Effector memory CD4-positive, alpha-beta T cell (primary cell): Measurements from ENCODE around the gene OTULIN.

Experiments
- DNase-seq, 3 donors: peaks; one replicate each; pipeline ENCODE4 v3.0.0-alpha.2; 2020
- H3K27ac ChIP-seq: 2 replicates; pipeline ENCODE4 v1.7.0; 2013; ENCODE audit warnings: mild to moderate bottlenecking, low read length, moderate library complexity; ENCODE audit not compliant: insufficient read depth, poor library complexity, severe bottlenecking
- H3K27me3 ChIP-seq: replicated peaks from 2 replicates; pipeline ENCODE4 v1.7.0; 2013; ENCODE audit warnings: mild to moderate bottlenecking, low read length; ENCODE audit not compliant: insufficient read depth, control insufficient read depth, poor library complexity, severe bottlenecking
- H3K36me3 ChIP-seq: 2 replicates; pipeline ENCODE4 v1.7.0; 2013; ENCODE audit warnings: mild to moderate bottlenecking, low read length, moderate library complexity; ENCODE audit not compliant: control insufficient read depth, insufficient read depth
- H3K4me1 ChIP-seq: 2 replicates; pipeline ENCODE4 v1.7.0; 2013; ENCODE audit warnings: low read length, mild to moderate bottlenecking; ENCODE audit not compliant: control insufficient read depth, insufficient read depth, poor library complexity, severe bottlenecking
- H3K4me3 ChIP-seq: 2 replicates; pipeline ENCODE4 v1.7.0; 2013; ENCODE audit warnings: low read length, low read depth, mild to moderate bottlenecking; ENCODE audit not compliant: insufficient read depth, poor library complexity, severe bottlenecking
- H3K9me3 ChIP-seq: 2 replicates; pipeline ENCODE4 v1.7.0; 2013; ENCODE audit warnings: mild to moderate bottlenecking, low read length, moderate library complexity; ENCODE audit not compliant: control insufficient read depth

The OTULIN gene

GRCh38 chr5:14738050-14738449 lies 73.5 kb downstream of the OTULIN start:
- Histone ChIP-seq H3K4me1 (no peaks in the 10 kb centered on the region), H3K36me3 (peaks cover 41% of the 10 kb centered on the region), H3K9me3 (no peaks in the 10 kb centered on the region), H3K27ac (no peak overlapping the region), H3K27me3 (no peaks in the 10 kb centered on the region), H3K4me3 (no peak overlapping the region)
- no peak for DNase-seq

DNA sequence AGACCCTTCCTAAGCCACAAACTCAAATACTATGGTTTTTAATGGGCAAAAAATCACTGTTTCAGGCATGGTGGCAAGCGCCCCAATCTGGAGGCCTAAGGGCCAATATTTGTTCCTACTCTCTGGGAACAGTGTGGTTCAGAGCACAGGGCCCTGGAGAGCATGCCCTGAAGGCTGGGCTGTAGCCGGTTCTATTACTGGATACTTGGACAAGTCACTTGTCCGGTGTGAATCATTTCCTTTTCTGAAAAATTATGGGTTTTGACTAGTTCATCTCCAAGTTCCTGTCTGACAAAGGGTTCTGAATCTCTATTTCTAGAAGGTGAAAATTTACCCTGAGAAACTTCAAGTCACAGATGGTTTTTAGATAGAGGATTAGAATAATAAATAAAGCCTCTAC lies 75.0 kb downstream of the OTULIN start:
- Histone ChIP-seq H3K36me3 (peaks cover 45% of the 10 kb centered on the region), H3K27me3 (no peaks in the 10 kb centered on the region), H3K9me3 (no peaks in the 10 kb centered on the region), H3K4me3 (no peak overlapping the region), H3K27ac (no peak overlapping the region), H3K4me1 (no peaks in the 10 kb centered on the region)
- DNase-seq: no peak

GRCh38 chr5:14739981-14740380 lies 75.5 kb downstream of the OTULIN start:
- H3K4me1 ChIP-seq: no peaks in the 10 kb centered on the region
- H3K4me3 ChIP-seq: no peak overlapping the region
- DNase-seq: no peak
- H3K27me3 ChIP-seq: no peaks in the 10 kb centered on the region
- peaks cover 47% of the 10 kb centered on the region for H3K36me3 ChIP-seq
- H3K9me3 ChIP-seq: no peaks in the 10 kb centered on the region
- H3K27ac ChIP-seq: no peak overlapping the region

DNA sequence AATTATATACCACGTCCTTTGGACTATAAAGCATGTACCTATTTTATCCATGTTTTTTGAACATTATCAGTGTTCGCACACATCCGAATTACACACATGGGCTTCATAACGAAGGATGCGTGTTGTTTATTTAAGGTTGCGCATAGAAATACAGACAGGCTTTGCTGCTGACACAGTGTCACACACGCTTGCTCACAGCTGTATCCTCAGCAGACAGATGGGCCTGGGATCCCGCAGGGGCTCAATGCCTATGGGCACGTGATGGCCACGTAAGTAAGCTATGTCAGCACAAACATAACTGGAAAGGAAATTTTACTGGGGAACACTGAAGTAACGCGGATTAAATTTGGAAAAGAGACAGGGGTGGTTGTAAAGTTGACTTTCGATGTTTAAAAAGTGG lies 76.6 kb downstream of the OTULIN start:
- no peaks in the 10 kb centered on the region for H3K9me3 ChIP-seq
- peaks cover 49% of the 10 kb centered on the region for H3K36me3 ChIP-seq
- no peak overlapping the region for H3K4me3 ChIP-seq
- H3K4me1 ChIP-seq: no peaks in the 10 kb centered on the region
- DNase-seq: no peak
- no peaks in the 10 kb centered on the region for H3K27me3 ChIP-seq
- no peak overlapping the region for H3K27ac ChIP-seq

GRCh38 chr5:14741801-14742440 lies 77.4 kb downstream of the OTULIN start:
- Histone ChIP-seq H3K4me3 (no peak overlapping the region), H3K27me3 (no peaks in the 10 kb centered on the region), H3K36me3 (peaks cover 54% of the 10 kb centered on the region), H3K27ac (no peak overlapping the region), H3K9me3 (no peaks in the 10 kb centered on the region), H3K4me1 (no peaks in the 10 kb centered on the region)
- no peak for DNase-seq

DNA sequence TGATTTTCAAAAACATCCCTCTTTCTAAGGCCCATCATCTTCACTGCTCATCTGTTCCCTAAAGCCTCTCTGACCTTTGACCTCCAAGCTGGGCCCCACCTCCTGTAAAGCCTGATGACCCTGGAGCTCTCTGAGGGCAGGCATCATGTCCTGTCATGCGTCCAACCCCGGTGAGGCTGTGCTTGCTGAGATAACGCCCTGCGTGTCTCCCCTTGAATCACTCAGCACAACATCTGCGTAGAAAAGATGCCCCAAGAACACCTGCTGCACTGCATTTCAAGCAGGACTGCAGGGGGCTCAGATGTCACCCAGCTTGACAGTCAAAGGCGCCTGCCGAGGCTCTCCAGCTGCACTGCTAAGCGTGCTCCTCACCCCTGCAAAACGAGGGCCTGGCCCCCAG lies 78.0 kb downstream of the OTULIN start:
- no peak for DNase-seq
- H3K27me3 ChIP-seq: no peaks in the 10 kb centered on the region
- H3K36me3 ChIP-seq: peaks cover 55% of the 10 kb centered on the region
- no peaks in the 10 kb centered on the region for H3K4me1 ChIP-seq
- H3K27ac ChIP-seq: no peak overlapping the region
- H3K9me3 ChIP-seq: no peaks in the 10 kb centered on the region
- H3K4me3 ChIP-seq: no peak overlapping the region

DNA sequence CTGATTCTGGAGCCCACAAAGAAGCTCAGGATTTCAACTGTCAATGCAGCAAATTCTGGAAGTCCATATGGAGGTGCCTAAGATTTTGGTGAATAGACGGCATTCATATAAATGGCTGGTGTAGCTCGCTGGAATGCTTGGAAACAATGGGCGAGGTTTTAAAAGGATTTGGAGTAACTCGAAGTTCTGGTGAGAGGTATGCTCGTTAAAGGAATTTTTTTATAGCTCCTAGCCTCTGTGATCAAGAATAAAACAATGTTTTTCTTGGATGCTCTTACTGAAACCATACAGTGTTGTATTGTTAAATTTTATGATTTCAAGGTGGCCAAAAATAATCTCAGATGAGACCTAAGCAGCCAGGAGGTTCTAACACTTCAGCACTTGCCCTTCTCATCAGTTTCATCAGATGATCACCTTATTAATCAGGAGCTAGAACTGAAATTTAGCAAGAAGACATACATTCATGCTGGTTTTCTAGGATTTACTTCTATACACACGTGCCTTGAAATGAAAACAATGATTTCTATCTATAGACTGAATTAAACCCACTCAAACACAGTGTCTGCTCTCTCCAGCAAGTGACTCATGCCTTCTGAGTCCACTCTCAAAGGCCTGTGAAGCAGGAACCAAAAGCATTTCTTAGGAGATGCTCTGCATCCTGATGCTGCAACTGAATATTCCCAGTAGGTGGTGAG lies 79.2 kb downstream of the OTULIN start:
- no peaks in the 10 kb centered on the region for H3K4me1 ChIP-seq
- H3K4me3 ChIP-seq: no peak overlapping the region
- DNase-seq: no peak
- H3K9me3 ChIP-seq: no peaks in the 10 kb centered on the region
- no peaks in the 10 kb centered on the region for H3K27me3 ChIP-seq
- H3K36me3 ChIP-seq: peaks cover 58% of the 10 kb centered on the region
- H3K27ac ChIP-seq: no peak overlapping the region

DNA sequence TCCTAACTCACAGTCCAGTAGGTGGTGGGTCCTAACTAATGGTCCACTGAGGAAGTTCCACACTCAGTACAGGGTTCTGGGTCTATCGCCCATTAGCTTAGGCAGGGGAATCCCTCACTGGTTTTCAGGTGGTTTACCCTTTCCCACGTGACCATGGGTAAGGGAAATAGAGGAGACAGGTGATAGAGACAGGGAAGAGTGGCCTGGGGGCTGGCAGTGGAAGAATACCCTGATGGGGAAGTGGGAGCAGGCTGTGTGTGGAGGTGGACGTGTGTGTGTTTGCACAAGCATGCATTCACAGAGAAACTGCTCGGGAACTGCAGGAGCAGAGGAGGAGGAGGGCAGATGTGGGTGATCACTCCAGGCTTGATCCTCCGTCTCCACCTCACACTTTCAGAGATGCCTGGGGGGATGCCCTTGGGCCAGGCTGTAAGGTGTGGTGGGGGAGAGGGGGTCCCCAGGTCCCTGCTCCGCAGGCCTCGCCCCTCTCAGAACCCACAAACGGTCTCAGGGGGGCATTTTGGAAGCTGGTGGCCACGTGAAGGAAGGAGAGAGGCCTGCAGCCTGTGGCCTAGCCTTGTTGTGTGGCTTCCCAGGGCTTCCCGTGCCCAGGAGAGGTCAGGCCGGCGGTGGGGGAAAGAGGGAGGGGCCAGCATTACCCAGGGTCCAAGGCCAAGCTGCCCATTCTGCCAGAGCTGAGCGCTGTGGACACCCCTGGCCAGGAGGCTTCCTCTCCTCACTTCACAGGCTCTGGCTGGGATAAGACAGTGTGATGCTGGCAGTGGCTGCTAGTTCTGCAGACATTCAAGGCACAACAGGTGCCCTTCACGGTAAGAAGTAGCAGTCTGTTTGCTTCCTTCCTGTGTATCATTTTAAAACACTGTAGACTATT lies 80.0 kb downstream of the OTULIN start:
- H3K27me3 ChIP-seq: no peaks in the 10 kb centered on the region
- no peak overlapping the region for H3K4me3 ChIP-seq
- H3K36me3 ChIP-seq: peaks cover 65% of the 10 kb centered on the region
- H3K9me3 ChIP-seq: no peaks in the 10 kb centered on the region
- no peak for DNase-seq
- H3K4me1 ChIP-seq: no peaks in the 10 kb centered on the region
- H3K27ac ChIP-seq: no peak overlapping the region

GRCh38 chr5:14745188-14745563 lies 80.7 kb downstream of the OTULIN start:
- peaks cover 66% of the 10 kb centered on the region for H3K36me3 ChIP-seq
- DNase-seq: no peak
- H3K4me3 ChIP-seq: no peak overlapping the region
- no peak overlapping the region for H3K27ac ChIP-seq
- no peaks in the 10 kb centered on the region for H3K9me3 ChIP-seq
- no peaks in the 10 kb centered on the region for H3K4me1 ChIP-seq
- H3K27me3 ChIP-seq: no peaks in the 10 kb centered on the region

GRCh38 chr5:14745753-14746152 lies 81.2 kb downstream of the OTULIN start:
- Histone ChIP-seq H3K27ac (no peak overlapping the region), H3K27me3 (no peaks in the 10 kb centered on the region), H3K4me3 (no peak overlapping the region), H3K4me1 (no peaks in the 10 kb centered on the region), H3K9me3 (no peaks in the 10 kb centered on the region), H3K36me3 (peaks cover 66% of the 10 kb centered on the region)
- no peak for DNase-seq
